Measurements from ENCODE around the gene EXOC6.

GRCh38 chr10:92826504-92826903 is 21.8 kb upstream of the EXOC6 start:
- TF ChIP-seq CTCF (IDR thresholded peaks at IDR 0.05; ENCODE audit: low read depth, low read length, poor library complexity, severe bottlenecking) = no peak
- no peak for TF ChIP-seq EZH2phosphoT487 (IDR thresholded peaks at IDR 0.05; ENCODE audit: borderline replicate concordance, low read length)

All from DOHH2 (cell line).